CD4-positive, alpha-beta T cell treated with Interferon alpha-2 for 1 hour (primary cell): ENCODE measurements around the gene WBP1.
"Not testable (repeated sequence)": the region's sequence is repeated elsewhere in the genome, so short reads cannot be mapped to it uniquely, and the experiment has no call there.

Experiments used
- DNase-seq, 2 donors: peaks; one replicate each; pipeline ENCODE4 v3.0.0-alpha.2; 2020 to 2022

The WBP1 gene

DNA sequence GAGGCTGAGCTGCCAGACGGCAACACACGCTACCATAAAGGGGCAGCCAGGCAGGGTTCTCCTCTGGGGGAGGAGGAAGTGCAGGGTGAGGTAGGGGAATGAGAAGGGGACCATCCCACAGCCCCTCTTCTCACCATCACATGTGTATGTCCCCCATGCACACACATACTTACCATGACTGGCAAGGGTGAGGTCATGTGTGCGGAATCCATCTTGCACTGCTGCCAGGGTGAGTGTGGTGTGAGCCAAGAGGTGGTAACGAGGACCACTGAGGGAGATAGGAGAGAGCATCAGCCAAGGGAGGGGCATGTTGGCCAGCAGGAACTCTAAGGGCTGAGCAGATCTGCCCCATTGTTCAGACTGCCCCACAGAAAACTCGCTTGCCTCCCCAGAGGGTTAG lies 29.6 kb upstream of the WBP1 start:
- DNase-seq = no peak

DNA sequence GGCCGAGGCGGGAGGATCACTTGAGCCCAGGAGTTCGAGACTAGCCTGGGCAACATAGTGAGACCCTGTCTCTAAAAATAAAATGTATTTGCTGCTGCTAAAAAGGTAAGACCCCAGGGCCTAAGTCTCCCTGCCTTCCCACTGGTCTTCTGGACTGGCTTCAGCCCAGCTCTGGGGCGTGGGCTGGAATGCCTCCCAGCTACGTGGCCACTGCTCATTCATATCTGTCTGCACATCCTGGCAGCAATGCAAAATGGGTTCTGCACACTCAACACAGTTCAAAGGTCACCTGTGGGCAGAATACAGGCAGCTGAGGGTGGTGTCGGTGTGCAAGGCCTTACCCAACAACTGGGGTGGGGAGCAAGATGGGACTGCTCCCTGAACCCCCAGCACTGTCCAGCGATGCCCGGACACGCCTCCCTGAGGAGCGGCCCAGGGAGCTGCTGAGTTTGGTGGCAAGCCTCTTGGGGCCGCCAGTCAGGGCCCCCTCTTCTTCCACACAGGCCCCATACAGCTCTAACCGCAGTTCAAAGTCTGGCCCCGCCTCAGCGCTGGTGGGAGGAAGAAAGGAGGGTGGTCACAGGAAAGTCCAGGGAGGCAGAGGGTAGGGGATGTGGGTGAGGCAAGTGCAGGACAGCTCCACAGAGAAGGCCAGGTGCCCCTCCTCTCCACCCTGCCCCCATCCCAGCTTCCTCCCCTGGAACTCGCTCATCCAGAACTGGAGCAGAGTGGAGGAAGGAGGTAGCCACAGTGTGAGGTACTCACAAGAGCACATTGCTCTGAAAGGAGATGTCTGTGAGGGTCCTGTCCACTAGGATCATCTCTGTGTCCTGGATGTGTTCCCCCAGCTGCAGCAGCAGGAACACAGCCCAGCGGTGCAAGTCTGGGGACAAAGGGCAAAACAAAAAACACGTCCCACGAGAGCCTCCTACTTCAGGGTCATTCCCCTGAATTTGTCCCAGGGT lies 28.5 kb upstream of the WBP1 start:
- no peak for DNase-seq

DNA sequence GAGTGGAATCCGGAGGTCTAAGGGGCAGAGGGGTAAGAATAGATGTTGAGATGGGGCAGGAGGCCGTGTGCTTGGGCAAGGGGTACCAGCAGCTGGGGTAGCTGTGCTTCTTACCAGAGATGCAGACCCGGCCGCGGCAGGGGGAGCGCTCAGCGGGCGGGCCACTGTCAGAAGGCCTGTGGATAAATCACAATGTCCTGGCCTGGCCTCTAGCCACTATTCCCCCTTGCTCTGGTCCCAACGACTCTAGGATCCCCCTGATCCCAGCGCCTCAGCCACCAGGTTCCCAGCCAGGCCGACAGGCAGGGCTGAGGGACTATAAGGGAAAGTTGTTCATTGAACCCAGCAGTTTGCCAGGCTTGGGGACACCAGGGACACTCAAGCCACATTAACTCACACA lies 27.7 kb upstream of the WBP1 start:
- no peak for DNase-seq

DNA sequence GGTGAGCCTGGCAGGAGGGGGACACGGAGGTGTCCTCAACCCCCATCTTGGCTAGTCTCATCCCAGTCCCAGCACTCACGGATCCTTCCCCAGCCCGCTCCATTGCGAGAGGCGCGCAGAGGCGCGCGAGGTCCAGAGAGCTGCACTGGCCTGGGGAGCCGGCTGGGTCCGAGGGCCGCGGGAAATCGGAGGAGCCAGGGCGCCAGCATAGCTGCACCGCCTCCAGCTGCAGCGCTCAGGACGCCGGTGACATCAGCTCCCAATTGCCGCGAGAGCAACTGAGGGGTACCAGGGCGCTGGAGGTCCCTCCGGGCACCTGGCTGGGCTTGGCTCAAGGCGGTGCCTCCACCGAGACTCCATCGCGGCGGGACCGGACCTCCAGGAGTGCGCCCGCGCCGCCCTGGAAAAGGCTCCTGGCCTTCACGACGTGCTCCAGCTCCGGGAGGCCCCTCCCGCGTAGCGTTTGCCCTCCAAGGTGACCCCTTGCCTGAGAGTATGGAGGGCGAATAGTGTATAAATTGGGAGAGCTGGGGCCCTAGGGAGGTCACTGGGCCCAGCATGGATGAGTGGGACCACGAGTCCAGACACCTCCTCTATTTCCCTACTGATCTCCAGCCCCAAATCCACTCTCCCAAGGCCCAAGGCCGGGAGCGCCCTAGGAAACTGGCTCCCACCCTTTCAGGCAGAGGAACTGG lies 22.0 kb upstream of the WBP1 start:
- no peak for DNase-seq

DNA sequence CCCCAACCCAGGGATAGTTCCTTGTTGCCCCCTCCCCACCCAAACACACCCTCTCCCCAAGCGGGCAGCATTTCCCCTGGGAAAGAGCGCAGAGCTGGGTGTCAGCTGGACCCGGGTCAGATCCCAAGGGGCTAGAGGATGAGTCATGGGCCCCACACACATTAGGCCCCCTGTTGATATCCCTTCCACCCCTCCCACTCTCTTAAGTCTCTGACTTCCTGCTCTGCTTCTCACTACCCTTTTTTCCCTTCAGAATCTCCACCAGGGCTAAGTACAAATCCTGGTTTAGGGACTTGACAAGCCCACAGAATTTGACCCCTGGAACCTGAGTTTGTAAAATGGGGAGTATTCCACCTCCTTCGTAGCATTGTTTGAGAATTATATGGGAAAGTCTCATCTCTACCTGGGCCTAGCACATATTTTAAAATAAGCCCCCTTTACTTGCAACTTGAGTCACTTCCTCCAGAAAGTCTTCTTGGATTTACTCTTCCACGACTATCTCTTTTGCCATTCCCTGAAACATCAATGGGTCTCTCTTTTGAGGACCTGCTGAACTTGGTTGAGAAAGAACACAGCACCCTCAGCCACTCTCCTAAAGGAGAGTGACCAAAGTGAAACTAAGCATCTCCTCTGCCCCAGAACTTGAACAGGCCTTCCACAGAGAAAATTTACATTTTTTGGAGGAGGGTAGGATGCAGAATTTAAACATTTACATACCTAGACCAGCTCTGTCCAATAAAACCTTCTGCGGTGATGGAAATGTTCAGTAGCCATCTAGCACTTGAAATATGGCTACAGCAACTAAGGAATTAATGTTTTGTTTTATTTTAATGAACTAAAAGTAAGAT lies 21.2 kb upstream of the WBP1 start:
- DNase-seq = no peak

DNA sequence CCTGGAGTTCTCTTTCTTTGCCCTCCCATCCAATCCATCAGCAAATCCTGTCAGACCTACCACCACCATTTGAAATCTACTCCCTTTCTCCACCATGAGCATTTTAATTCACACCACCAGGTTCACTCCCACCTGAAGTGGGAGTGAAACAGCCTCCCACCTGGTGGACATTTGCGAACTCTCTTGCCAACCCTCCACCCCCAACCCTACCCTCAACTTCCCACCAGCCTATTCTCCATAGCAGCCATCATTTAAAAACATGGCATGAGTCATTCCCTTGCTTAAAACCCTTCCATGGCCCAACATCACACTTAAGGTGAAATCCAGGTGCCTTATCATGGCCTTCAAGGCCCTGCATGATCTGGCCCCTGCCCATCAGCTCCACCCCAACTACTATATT lies 20.0 kb upstream of the WBP1 start:
- no peak for DNase-seq

DNA sequence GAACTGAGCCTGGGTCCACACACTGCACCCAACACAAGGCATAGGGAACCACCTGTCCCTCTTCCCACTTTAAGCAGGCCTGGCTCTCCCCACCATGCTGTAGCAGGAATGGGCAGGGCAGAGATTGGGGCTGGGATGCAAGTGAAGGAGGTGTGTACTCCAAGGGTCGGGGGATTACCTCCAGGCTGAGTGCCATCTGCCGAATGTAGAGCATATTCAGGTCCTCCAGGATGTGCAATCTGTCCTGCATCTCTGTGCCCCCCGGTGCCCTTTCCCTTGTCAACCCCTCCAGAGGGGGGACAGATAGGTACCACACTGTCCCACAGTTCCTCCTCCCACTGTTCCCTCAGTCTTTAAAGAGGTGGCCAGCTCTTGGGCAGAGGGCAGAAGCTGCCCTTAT lies 18.9 kb upstream of the WBP1 start:
- DNase-seq = no peak

DNA sequence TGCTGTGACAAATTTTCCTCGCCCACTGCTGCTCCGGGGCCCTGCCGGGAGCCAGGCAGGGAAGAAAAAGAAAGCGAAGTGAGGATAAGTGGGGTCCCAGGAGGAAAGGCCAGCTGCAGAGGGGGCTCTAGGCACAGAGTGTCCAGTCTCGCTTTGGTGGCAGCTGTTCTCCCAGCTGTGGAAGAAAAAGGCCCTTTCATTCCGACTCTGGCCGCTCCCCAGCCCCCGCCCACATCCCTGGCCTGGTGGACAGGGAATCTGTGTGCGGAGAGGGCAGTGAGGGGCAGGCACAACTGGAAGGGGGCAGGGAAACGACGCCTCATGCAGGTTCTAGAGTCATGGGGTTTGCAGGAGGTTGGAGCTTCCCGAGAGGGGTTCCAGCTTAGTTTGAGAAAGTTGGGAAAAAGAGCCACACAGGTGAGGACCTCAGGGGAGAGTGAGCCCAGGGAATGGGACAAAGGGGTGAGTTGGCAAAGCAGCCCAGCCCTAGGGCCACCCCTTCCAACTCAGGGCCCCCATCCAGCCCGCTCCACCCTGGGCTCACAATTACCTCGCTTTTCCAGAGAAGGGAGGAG lies 18.3 kb upstream of the WBP1 start:
- DNase-seq = no peak

DNA sequence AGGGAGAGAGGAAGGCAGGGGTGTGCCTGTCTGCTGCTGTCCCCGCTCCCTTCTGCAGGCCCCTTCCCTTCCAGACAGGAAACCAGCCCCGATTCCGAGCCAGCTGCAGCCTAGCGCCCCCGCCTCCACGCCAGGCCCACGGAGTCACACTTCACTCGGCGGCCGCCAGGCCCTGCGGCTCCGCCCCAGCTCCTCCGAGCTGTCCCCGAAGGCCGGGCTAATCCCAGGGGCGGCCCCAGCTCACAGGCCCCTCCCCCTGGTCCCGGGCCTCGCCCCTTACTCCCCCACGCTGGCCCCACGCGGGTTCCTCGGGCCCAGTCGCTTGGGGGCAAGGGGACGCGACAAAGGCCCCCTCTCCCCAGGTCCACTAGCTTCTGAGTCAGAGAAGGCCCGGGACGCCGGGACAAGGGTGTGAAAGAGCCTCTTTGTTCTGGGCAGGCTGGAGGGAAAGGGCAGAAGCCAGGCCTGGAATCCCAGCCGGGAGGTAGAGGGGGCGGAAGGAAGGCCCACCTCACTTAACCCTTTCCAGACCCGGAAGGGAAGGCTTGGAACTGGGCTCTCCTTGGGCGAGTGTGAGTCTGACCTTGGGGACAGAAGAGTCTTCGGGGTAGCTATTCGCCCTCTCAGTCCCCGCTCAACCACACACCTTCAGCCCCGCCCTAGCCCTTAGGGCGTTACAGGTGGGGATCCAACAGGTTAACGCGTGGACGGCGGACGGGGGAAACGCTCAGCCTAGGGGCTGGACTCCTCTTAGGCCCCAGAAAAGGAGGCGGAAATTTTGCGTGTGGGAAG lies 17.7 kb upstream of the WBP1 start:
- peak; percentile 51 to 60 for DNase-seq

DNA sequence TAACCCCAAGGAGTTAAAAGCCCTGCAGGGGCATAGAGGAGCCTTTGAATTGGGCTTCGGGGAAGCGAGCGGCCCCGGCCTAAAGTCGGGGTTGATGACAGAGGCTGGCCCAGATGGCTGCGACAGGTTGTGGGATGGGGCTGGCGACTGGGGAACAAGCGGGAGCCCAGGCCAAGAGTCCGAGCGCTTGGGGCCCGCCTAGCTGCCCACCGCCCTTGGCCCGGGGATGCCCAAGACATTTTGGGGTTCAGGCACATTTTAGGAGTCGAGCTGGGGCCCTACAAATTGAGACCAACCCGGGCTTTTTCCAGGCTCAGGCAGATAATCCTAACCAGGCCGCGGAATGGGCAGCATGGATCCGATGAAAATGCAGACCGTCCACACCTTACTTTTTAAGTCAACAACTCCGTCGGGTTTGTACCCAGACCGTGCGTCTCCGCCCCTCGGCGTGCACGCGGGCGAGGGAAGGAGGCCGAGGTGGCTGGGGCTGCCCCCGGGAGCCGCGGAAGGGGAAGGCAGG lies 17.0 kb upstream of the WBP1 start:
- no peak for DNase-seq

DNA sequence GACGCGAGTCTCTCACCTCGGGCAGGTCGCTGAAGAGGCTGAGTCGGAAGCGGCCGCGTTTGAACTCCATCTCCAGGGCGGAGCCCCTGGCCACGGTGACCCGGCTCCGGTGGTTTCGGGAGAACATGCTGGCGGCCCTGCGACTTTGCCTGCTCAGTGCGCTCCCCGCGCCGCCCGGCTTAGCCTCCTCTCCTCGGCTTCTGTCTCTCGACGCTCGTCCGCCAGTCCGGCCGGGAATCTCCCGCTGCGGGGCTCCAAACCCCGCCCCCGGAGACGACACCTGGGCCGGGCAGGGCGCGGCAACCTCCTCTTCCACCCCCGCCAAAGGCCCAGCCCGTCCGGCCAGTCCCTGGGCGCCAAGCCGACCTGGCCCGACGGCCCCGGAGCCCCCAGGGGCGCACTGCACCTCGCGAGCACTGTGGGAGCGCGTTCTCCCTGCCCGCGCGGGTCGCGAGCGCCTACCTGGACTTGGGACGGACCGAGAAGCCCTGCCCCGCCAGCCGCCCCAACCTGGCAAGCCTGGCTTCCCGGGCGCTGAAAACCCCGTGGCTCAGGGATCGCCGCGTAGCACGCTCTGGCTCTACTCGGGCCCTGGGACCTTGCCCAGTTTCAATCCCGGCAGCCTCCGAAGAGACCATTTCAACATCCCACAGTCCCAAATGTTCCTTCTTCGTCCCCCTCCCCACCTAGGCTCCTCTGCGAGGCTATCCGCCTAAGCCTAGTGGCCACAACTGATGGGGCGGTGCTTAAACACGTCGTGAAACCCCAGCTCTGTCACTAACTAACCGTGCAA lies 16.4 kb upstream of the WBP1 start, which contains the start of gene RTKN:
Gene RTKN, minus strand, starts transcription at position 248 of the 793 bp plus-strand sequence. Its CDS starts 121 bp downstream, at position 127.
- peak; percentile 31 to 45 for DNase-seq

DNA sequence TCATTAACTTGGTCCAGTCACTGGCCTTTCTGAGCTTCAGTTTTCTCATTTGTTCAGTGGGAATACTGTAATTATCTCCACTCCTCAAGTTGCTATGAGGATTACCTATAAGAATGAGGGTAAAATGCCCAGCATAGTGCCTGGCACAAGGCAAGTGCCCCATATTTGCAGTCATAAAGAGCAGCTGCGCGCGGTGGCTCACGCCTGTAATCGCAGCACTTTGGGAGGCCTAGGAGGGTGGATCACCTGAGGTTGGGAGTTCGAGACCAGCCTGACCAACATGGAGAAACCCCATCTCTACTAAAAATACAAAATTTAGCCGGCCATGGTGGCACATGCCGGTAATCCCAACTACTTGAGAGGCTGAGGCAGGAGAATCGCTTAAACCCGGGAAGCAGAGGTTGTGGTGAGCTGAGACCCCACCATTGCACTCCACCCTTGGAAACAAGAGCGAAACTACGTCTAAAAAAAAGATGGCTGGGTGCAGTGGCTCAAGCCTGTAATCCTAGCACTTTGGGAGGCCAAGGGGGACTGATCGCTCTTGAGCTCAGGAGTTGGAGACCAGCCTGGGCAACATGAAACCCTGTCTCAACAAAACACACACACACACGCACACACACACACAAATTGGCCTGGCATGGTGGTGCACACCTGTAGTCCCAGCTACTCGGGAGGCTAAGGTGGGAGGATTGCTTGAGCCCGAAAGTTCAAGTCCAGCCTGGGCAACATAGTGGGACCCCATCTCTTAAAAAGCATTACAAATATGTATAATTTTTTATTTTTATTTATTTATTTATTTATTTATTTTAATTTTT lies 15.5 kb upstream of the WBP1 start:
- not testable (repeated sequence) for DNase-seq

DNA sequence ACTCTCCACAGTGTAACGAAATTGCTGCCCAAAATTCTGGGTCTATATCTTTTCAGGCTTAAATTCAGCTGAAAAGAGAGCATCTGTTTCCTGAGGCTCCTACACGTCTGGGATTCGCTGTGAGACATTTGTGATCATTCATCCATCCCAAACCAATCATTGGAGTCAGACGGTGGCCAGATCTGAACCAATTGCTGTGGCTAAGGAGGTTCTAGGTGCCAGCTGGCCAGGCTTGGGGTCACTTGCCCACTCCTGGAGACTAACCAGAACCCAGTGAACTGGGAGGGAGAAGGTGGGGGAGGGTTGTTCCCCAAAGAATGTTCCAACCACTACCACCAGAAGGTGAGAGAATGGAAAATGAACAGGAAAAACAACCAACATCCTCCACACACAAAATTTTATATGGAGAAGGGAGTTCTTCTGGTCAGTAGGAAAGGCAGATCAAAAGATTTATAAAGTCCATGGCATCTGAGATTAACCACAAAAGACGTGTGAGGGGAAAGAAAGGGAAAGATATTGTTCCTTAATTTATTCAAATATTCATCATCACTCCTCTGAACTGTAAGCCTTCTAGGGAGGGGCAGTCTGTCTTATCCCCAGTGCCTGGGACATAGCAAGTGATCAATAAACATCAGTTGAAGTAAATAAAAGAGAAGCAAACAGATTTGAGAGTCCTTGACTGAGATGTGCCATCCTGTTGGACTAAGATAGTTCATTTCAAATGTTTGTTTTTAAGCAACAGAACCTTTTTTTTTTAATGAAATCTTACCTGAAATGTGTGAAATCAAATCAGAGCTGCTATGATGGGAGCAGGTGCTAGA lies 13.5 kb upstream of the WBP1 start:
- DNase-seq = no peak

DNA sequence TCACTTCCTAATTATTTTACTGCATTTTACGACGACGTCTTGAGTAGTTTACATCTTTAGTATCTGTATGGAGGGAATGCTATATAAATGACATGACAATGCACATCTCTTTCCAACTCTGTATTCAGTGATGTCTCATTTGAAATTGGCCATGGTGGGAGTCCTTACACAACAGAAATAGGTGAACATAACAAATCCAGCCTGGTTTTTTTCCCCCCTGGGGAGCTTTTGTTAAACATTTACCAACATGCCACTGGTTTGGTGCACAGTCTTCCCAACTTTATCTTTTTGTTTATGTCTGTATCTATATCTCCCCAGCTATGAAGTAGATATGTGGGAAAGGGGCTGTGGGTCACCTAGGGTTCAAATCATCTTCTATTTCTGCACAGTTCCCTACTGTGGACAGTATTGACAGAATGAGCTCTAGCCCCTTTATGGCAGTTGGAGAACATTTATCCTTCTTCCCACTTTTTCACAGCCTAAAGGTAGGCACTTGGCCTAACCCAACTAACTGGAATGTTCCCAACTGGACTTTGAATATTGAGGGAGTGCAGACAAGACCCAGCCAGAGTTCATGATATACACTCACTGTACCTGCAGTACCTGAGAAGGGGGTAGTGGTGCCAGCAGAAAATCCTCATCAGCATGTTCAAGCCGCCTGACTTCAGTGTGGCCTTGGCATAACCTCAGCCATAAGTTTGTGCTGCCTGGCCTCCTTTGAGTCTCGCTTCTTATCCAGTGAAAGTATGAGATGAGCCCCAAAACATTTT lies 10.8 kb upstream of the WBP1 start:
- DNase-seq = no peak

DNA sequence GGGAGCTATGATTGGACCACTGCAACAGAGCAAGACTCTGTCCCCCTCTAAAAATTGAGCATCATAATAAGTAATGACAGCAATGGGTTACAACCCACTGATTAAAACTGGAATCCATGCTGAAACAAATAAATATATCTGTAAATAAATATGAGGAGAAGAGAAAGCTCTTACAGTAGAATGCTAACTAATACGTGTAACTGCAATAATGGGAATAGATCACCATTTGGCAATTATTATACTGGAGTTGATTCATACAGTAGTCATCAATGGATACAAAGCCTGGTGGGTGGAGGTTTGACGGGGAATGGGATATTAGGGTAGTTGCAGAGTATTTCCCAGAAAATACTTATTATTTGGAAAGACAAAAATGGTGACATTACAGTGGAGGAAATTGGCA lies 9.5 kb upstream of the WBP1 start:
- no peak for DNase-seq

DNA sequence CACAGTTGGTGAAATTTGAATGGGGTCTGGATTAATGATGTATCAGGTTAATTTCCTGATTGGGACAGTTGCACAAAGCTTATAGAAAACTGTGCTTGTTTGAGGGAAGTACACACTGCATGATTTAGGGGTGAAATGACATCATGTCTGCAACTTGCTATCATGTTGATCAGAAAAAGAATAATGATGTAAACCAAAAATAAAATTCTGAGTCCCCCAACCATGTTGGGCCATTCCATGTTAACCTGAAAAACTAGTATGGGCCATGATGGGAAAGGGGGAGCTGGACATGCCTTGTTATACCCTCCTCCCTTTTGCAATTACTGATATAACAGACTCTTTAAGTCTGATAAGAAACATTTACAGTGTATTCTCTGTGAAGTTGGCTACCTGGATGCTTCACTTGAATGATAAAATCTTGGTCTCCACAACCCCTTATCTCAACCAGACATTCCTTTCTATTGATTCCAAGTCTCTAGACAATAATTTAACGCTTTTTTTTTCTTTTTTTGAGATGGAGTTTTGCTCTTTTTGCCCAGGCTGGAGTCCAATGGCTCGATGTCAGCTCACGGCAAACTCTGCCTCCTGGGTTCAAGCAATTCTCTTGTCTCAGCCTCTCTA lies 7.6 kb upstream of the WBP1 start:
- no peak for DNase-seq

DNA sequence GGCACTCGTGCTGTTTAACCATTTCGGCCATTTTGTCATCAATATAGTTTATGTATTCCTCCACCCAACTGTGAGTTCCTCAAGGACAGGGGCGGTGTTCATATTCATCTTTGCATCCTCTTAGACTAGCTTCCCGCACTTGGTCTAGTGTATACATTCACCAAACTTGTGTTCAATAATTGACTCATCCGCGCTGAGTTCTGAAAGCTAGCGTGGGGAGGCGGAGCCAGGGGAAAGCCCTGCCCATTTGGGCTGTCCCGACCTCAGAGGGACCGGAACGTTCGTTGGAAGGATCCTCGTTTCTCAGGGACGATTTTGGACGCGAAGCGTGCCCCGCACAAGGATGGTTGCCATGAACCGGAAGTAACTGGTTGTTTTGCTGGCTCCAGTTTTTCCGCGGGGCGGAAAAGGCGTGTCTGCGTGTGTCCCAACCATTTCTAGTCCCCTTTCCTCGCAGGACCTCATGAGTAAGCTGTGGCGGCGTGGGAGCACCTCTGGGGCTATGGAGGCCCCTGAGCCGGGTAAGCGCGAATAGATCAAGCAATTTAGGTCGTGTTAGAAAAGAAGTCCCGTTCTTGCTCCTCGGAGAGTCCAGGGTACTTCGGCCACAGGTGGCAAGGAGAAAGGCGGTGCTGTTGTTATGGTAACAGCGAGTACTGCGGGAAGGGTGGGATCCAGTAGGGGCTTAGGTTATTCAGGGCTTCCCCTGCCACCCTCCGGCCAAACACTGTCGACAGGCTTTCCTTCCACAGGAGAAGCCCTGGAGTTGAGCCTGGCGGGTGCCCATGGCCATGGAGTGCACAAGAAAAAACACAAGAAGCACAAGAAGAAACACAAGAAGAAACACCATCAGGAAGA lies 3.4 kb upstream of the WBP1 start, which contains the start of gene INO80B:
Gene INO80B, plus strand, starts transcription at position 434 of the 858 bp plus-strand sequence. Its CDS starts 30 bp downstream, at position 464.
- peak; percentile 96 to 99 for DNase-seq
